ENCODE results near the gene SPON2.

SPON2 gene

GRCh38 chr4:1206299-1207156 is 34.1 kb upstream of the SPON2 start:
- POLR2A ChIA-PET, result no interaction called here

GRCh38 chr4:1205586-1206298 is 33.4 kb upstream of the SPON2 start:
- ChIA-PET POLR2A (no interaction called here), CTCF (no interaction called here)
- DNase-seq (ENCODE audit: extremely low spot score), result no peak
- TF ChIP-seq ZNF384 (IDR thresholded peaks at IDR 0.05) (no peak), FOXM1 (IDR thresholded peaks at IDR 0.05; ENCODE audit: borderline replicate concordance) (no peak), LEF1 (IDR thresholded peaks at IDR 0.05; ENCODE audit: borderline replicate concordance) (no peak), PKNOX1 (IDR thresholded peaks at IDR 0.05) (no peak), HDGF (IDR thresholded peaks at IDR 0.05; ENCODE audit: borderline replicate concordance) (no peak), CTBP1 (IDR thresholded peaks at IDR 0.05; ENCODE audit: borderline replicate concordance) (no peak)

More at GRCh38 chr4:1206299-1207156, 34.1 kb upstream of the SPON2 start:
- DNase-seq (ENCODE audit: extremely low spot score), result no peak
- TF ChIP-seq SUZ12 (IDR thresholded peaks at IDR 0.05) (no peak), FOXK2 (IDR thresholded peaks at IDR 0.05) (no peak), ARNT (IDR thresholded peaks at IDR 0.05) (no peak), FOXA1 (IDR thresholded peaks at IDR 0.05) (no peak), CTBP1 (IDR thresholded peaks at IDR 0.05; ENCODE audit: borderline replicate concordance) (no peak), ELF4 (IDR thresholded peaks at IDR 0.05) (no peak), FOXM1 (IDR thresholded peaks at IDR 0.05; ENCODE audit: borderline replicate concordance) (no peak), TARDBP (IDR thresholded peaks at IDR 0.05) (no peak), HDGF (IDR thresholded peaks at IDR 0.05; ENCODE audit: borderline replicate concordance) (no peak), LEF1 (IDR thresholded peaks at IDR 0.05; ENCODE audit: borderline replicate concordance) (no peak), PKNOX1 (IDR thresholded peaks at IDR 0.05) (no peak), NFRKB (IDR thresholded peaks at IDR 0.05) (no peak), ZNF384 (IDR thresholded peaks at IDR 0.05) (no peak)
- CTCF ChIA-PET, result no interaction called here

GRCh38 chr4:1204828-1205585 is 32.6 kb upstream of the SPON2 start:
- CTCF ChIA-PET, result no interaction called here
- POLR2A ChIA-PET, result no interaction called here
- no peak for TF ChIP-seq SUZ12 (IDR thresholded peaks at IDR 0.05)
- TF ChIP-seq NFRKB (IDR thresholded peaks at IDR 0.05), result no peak
- no peak for DNase-seq (ENCODE audit: extremely low spot score)

- TF ChIP-seq L3MBTL2 (conservative IDR thresholded peaks at IDR 0.05) (no peak), ZNF384 (IDR thresholded peaks at IDR 0.05) (no peak), BHLHE40 (IDR thresholded peaks at IDR 0.05; ENCODE audit: borderline replicate concordance) (no peak), FOXM1 (IDR thresholded peaks at IDR 0.05; ENCODE audit: borderline replicate concordance) (no peak), ARNT (IDR thresholded peaks at IDR 0.05) (no peak), CTBP1 (IDR thresholded peaks at IDR 0.05; ENCODE audit: borderline replicate concordance) (no peak), HDGF (IDR thresholded peaks at IDR 0.05; ENCODE audit: borderline replicate concordance) (no peak)
- POLR2A ChIA-PET, result no interaction called here
Measured at GRCh38 chr4:1204286-1204827, 32.0 kb upstream of the SPON2 start.

GRCh38 chr4:1203026-1203616 is 30.7 kb upstream of the SPON2 start:
- CTCF ChIA-PET, result interaction anchor here (0.6 kb wide), 1 partner anchor 761 kb away, joined by 4 read pairs; no protein-coding TSS in a partner anchor
- TF ChIP-seq PKNOX1 (IDR thresholded peaks at IDR 0.05) (no peak), HDGF (IDR thresholded peaks at IDR 0.05; ENCODE audit: borderline replicate concordance) (no peak), ELF4 (IDR thresholded peaks at IDR 0.05) (no peak), FOXK2 (IDR thresholded peaks at IDR 0.05) (no peak), L3MBTL2 (conservative IDR thresholded peaks at IDR 0.05) (no peak), SP1 (IDR thresholded peaks at IDR 0.05) (no peak)
- no peak for DNase-seq (ENCODE audit: extremely low spot score)
- POLR2A ChIA-PET, result interaction anchor here (0.8 kb wide), 1 partner anchor 44 kb away, joined by 3 read pairs; no protein-coding TSS in a partner anchor

More at GRCh38 chr4:1204286-1204827, 32.0 kb upstream of the SPON2 start:
- DNase-seq (ENCODE audit: extremely low spot score), result no peak
- CTCF ChIA-PET, result no interaction called here

All from HEK293T (cell line).